GM19023 (cell line): ENCODE data around the gene SAMD13.

Experiments
- ATAC-seq: cut with Tn5 transposase; IDR thresholded peaks from one replicate; pipeline ENCODE4 v1.9.1; 2021; ENCODE audit warnings: mild to moderate bottlenecking, moderate library complexity; ENCODE audit not compliant: unreplicated experiment

The SAMD13 gene

GRCh38 chr1:84370266-84370665, 68.8 kb downstream of the SAMD13 start:
- no peak for ATAC-seq

DNA sequence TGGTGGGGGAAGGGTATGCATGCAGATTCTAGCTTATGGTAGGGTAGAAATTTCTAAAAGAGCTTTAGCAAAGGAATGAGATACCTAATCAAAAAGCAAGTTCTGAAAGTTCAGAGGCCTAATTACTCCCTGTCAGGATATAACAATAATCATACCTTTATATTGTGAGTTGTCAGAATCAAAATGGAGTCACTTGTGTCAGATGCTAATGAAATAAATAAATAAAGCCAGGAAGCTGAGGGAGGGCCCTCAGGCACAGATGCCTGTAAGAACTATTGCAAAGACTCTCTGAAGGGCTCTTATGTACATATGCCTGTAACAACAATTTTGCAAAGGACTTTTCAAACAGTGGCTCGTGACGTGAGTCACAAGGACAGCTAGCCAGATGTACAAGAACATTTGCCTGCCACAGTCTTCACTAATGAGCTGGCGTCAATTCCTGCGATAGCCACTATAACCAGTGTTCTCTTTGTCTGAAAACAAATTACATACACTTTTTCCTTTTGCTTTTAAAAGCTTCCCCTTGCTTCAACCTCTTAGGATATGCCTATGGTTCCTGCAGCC, 69.4 kb downstream of the SAMD13 start:
- no peak for ATAC-seq

DNA sequence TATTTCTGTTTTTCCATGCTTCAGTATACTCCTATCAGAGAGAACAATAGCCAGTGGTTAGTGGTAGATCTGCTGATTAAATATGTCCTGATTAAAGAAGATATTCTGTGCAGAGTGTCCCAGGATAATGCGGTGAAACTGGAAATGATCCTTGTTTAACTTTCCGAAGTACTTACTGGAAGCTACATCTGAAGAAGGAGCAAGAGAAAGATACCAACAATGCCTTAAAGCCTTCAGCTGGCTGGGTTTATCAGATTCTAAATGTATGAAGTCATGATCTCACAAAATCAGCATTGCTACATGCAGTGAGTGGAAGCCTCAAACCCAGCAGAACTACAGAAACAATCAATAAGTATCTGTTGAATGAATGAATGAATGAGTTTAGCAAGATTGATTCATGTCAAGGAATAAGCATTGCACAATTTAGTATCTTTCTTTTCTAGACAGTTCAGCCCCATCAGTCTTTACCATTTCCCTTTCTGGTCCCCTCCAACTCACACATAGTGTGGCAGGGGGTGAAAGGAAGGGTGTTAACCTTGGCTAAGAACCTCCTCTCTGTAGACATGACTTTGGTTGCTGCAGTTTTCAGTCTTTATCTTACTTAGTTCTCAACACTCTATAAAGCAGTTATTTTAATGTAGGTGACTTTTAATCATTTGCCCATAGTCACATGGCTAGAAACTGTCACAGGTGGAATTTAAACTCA, 72.1 kb downstream of the SAMD13 start:
- ATAC-seq, result no peak

DNA sequence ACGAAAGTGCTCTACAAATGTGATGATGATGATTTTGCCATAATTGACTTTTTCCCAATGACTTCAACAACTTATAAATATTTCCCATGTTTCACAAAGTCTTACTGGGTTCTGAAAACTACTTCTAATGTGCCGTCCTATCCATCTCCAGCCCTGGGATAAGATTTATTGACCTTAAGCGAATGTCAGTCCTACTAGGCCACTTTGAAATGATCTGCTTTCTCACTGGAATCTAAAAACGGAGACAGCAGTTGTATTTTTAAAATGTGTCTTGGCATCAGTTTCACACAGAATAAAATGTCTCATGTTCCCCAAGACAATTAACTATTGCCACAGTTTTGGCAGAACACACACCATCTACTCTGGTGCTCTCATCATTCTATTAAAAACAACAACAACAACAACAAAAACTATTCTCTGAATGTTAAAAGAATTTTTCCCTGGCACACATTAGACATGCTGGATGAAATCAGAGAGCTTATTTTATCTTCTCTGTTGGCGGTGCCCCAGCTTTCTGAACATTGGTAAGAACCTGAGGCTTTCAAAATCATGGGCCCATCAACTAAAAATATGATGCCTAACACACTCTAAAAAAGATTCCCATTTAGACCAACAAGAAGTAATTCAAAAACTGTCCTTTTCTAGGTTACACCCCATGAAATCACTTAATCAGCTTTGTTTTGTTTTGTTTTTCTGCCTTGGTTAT, 73.6 kb downstream of the SAMD13 start:
- ATAC-seq, result no peak

GRCh38 chr1:84376000-84376910, 74.7 kb downstream of the SAMD13 start:
- ATAC-seq, result no peak

DNA sequence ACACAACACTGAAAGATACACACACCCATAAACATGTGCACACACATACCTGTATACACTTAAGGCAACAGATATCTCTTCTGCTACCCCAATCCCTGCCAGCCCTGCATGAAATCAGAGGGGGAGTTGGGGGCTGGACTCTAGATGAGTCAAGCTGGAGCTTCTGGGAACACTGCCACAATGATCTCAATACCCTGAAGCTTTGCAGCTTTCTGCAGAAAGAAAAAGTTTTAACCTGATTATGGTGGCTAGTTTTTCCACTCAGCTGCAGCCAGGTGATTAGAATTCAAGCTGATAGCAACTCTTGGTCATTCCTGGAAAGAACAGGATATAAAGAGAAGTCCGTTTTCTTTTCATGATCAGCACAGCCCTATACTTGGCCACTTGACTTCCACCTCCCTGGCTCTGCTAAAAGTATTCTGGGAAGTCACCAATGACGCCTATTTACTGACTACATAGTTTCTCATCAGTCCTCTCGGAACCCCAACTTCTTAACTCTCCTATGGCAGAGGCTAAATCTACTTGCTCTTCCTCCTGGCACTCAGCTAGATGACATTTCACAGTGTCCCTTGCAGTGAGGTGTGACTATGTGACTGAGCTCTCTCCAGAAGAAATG, 76.1 kb downstream of the SAMD13 start:
- ATAC-seq, result no peak

- ATAC-seq, result no peak
These were observed 77.8 kb downstream of the SAMD13 start for GRCh38 chr1:84379138-84379916.

DNA sequence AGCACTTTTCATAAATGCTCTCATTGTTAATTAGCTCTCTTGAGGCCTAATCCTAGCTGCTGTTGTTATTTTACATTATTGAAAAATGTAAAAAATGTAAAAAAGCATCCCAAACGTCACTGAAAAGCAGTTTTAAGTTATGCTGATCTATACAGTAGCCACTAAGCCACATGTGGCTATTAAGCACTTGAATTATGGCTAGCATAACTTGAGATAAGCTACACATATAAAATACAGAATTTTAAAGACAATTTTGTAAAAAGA, 78.3 kb downstream of the SAMD13 start:
- no peak for ATAC-seq

DNA sequence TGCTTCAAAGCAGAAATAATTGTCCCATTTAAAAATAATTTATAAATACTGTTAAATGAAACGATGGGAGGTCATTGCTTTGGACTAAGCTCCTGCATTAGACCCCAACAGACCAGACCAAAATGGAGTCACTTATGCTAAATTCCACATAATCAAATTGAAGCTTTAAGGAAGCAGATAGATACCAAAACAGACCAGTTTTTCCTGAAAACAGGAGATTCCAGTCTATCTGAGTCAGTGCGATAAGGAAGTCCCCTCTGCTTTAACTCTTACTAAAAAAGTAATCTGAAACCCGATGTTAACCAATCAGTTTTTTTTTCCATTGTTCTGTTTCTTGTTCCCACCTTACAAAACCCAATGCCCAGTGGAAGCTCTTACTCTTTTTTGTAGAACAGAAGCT, 80.6 kb downstream of the SAMD13 start:
- no peak for ATAC-seq

DNA sequence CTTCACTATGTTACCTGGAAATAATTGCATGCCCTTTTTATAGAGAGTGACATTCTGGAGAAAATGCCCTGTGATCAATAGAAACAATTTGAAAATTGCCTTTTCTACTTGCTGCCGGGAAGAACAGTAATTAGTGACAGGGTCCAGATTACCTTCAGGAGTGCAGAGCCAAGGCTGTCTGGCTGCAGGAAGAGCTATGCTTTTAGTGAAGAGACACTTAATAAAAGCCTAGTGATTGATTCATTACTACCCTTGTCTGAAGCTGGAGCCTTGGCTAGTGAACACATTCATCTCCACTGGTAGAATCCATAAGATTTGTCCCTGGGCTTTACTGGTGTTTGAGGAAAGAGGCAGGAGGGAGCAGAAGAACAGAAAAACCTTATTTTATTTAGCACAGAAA, 83.8 kb downstream of the SAMD13 start:
- no peak for ATAC-seq

DNA sequence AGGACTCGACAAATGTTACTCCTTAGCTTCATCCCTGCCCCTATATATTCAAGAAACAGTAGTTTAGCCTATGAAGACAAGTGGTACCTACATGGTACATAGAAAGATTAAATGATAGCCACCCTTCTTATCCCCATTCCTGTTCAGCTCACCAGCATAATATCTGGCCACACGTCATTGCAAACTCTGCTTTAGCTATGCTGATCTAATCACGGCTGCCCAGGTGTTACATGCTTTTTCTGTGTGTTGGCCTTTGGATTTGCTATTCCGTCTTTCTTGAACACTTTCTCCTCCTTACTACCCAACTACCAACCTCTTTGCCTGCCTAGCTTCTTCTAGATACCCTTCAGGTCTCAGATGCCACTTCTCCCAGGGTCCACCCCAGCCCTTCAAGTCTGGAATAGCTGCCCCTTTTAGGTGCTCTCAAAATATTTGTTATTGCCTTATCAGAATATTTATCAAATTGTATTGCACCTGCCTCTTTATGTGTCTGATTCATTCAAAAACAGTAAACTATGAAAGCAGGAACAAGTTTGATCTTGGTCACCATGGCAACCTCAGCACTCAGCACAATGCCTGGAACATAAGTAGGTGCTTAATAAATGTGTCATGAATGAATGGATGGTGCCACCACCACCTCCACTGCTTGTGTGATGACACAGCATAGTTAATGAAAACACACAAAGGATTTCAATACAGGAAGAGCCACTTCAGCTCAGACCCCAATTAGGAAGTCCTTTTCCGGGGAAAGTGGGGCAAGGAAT, 85.4 kb downstream of the SAMD13 start:
- no peak for ATAC-seq

GRCh38 chr1:84387480-84388163, 86.1 kb downstream of the SAMD13 start:
- ATAC-seq, result no peak

DNA sequence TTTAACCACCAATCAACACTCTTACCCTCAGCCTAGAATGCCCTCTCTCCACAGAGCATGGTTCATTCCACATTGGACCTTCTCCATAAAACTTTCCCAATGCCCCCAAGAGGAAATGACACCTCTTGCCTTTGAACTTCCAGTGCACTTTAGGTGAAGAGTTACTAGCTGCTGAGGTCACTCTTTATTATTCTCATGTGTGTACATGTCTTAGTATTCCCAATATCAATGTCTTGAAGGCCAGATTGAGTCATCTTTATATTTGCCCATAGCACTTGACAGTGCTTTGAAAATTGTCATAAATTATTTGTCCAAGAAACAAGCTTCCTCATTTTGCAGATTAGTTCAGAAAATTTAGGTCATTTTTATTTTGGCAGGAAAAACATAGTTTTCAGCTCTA, 88.7 kb downstream of the SAMD13 start:
- ATAC-seq, result no peak

- no peak for ATAC-seq
These were observed 97.0 kb downstream of the SAMD13 start, which contains the start of gene DNASE2B for GRCh38 chr1:84398175-84399155. TSS of gene DNASE2B (plus strand) at chr1:84398484. CDS start at chr1:84398565, 81 bp downstream.
